Fibroblast of gingiva (primary cell): ENCODE results near the gene NOXRED1.
A peak's percentile ranks its signal among the peaks of the same experiment; 100 is the strongest.
"Not testable (repeated sequence)": the region's sequence is repeated elsewhere in the genome, so short reads cannot be mapped to it uniquely, and the experiment has no call there.

Experiments used
- DNase-seq: peaks from one replicate; pipeline ENCODE4 v3.0.0-alpha.2; 2011; ENCODE audit warnings: low read depth

The NOXRED1 gene, protein sequence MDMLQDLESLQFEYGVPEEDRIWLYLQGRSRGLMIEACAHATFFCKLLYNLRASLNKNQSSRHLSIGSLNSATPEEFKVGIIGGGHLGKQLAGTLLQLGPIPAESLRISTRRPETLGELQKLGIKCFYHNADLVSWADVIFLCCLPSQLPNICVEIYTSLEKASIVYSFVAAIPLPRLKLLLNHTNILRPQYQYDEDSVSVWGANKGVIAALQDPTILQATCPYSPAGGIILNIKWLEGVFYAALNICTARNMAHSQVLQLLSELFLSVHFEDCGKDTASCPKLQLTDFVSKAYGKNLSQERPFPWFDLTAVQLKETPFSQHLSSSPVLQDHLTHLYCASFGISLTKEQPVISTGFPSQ

DNA sequence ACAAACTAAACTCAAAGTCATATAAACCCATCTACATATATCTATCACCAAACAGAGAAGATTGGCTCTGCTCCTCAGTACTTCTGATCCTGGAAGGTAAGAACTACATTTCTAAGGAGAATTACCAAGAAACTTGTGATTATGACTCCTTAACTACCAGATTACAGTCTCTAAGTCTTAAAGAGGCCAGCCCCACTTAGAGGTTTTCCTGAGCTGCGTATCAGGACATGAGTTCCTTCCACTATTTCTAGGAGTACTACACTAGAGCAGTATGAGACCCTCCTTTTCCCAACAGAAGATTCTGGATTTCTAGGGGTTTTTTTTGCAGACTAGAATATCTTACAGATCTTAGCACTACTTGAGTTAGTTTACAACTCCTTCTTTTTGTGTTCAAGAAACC is at the start of gene NOXRED1:
Gene NOXRED1 (minus strand): TSS at position 101 of the 400 bp plus-strand sequence. CDS start 634 bp downstream, outside the sequence.
- DNase-seq: no peak

DNA sequence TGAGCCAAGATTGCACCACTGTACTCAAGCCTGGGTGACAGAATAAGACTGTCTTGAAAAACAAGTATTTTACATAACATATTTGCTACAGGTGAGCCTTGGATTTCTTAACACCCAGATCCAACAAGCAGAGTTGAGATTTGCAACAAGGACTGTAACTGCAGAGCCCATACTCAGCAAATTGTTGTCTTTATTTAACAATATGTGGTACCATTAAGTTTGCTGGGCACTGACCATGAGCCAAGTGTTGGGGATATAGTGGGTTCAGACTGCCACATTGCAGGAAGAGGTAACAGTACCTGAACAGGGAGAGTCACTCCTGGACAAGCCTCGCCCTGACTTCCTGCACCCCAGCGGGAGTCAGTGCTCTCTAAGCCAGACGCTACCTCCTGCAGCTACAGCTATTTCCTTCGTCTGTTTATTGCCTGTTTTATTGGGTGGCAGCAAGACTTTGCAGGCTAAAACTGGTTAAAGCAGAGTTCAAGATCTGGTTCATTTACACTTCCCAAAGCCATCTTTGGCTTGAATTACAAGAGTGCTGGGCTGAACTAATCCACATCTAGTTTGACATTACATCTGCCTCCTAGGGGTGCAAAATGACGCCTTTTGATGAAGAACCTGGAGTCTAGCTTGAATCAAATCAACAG is 47.0 kb upstream of the NOXRED1 start:
- no peak for DNase-seq

DNA sequence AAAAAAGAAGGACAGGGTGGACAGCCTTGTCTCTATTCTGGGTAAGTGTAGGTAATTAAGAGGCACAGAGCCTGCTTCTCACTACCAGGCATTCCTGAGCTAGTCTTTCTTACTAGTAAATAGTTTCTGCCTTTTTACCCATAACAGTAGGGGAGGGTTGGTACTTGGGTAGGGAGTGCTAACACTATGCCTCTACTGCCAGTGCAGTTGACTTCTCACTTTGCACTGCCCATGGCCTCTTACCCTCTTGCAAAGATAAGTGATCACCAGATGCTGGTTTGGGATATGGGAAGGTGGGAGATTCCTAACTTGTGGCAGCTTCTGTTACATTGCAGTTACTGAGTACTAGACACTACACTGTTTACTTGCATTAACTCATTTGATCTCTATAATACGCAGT is 46.2 kb upstream of the NOXRED1 start:
- no peak for DNase-seq

DNA sequence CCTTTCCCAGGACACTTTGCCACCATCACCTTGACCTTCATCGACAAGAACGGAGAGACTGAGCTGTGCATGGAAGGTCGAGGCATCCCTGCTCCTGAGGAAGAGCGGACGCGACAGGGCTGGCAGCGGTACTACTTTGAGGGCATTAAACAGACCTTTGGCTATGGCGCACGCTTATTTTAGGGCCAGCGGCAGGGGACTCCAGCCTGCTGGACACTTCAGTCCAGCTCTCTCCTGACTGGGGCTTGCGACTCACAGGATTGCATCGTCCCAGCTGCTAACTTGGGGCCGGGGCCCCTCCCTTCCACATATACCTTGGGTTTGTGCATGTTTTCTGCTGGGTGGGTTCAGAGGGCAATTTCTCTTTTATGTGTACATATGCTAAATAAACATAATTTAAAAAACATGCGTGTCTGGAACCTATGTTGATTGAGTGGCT is 45.8 kb upstream of the NOXRED1 start:
- DNase-seq: no peak

DNA sequence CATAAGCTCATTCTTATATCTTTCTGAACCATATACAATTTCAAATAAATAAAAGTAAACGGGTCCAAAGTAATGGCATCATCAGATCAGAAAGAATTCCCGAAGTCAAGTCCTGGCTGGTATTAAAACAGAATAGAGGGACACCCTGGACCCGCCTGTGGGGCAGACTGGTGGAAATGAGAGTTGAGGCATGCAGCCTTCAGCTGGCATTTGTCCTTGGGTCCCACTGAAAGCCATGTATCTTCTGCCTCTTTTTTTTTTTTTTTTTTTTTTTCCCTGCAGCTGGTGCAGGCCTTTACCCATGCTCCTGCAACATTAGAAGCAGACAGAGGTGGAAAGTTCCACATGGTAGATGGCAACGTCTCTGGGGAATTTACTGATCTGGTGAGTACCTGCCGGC is 44.5 kb upstream of the NOXRED1 start:
- DNase-seq: no peak

DNA sequence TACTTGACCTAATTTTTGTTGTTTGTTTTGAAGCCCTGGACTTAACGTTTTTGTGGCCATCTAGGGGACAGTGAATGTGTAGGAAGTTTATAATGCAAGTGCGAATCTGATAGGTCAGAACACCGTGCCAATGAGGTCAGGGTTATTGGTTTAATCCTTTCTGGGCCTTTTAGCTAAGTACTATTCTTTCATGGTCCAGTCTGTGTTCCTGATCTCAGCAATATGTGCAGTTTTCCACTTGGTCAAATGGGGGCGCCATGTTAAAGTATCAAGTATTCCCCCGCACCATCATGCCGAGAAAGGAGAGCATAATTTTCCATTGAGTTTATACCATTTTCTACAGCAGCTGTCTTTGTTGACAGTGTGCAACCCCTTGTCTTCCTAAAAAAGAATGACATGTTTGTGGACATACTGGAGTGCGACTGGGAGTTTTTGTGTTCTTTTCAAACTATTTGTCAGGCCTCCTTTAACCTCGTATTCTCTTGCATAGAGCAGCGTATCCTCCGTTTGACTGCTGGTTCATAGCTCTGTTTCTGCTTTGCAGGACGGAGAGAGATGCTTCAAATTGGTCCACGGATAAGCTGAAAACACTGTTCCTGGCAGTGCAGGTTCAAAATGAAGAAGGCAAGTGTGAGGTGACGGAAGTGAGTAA is 35.9 kb upstream of the NOXRED1 start:
- DNase-seq: peak; percentile 67

DNA sequence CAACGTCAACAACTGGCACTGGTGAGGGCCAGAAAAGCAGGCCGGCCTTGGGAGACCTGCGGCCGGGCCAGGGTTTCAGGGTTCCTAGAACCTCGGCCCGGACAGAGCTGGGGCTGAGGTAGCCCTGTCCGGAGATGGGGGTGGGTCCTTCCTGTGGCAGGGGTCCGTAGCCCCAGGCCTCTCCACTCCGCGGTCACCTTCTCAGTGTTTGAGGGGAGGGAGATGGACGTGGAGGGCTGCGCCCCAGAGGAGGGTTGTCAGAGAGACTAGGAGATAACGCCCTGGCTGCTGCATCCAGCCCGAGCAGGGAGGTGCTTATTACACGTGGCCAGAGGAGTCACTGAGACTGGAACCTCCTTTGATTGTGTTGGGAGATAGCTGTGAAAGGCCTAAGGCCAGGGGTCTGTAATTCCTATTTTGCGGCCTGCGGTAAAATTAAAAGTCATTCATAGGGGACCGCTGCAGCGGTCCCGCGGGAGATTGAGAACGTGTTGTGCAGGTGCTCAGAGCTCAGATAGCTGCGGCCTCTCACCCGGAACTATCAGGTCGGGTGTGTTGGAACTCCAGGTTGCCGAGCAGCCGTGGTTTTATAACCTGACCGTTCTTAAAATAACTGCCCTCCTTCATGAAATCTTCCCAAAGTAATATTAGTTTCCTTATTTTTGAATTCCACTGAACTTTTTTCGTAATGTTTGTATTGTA is 35.1 kb upstream of the NOXRED1 start:
- no peak for DNase-seq

DNA sequence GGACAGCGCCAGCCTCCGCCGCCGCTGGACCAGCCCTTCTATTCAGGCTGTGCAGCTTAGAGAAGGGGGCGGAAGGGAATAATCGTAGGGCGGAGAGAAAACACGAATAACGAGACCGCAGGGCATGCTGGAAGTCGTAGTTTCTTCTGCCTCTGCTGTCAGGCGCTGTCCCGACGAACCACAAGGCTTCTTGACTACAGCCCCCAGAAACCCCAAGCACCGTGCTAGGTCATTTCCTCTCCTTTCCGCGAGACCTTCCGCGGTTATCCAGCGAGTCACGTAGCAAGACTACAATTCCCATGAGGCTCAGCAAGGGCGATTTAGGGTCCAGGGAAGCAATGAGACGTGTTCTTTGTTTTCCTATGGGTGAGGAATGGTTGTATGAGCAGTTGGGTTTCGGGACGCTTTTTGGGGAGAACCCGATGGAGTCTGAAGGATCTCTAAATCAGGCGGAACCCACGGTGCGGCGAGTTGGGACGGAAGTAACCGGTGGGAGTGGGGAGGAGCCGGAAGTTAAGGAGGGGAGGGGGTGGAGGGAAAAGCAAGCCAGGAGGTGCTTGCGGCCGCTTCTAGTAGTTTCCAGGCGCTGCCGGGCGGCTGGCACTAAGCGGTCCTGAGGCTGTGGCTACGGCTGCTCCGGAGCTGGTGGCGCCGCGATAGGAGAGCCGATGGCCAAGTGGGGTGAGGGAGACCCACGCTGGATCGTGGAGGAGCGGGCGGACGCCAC is 34.4 kb upstream of the NOXRED1 start, which contains the start of the genes AHSA1 and VIPAS39:
Gene AHSA1 (plus strand): TSS at position 572 of the 727 bp plus-strand sequence. CDS start 97 bp downstream, at position 669.
Gene VIPAS39 (minus strand): TSS at position 80 of the 727 bp plus-strand sequence. CDS start 3,499 bp downstream, outside the sequence.
- peak; percentile 99 for DNase-seq

DNA sequence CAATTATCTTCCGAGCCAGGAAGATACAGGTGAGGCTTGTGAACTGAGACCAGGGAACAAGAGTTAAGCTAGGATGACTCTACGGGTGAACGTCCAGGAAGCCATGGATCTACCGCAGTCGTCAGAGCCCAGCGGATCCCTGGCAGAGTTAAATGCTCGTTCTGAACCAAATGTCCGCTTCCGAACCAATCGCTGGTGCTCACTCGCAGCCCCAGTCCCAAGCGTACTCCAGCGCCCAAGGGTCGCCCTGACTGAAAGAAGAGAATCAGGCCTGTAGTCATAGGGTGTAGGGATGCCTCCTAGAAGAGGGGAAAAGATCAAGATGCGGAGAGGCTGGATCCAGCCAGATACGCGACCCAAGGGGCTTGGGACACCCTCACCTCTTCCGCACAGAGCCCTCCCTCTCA is 33.8 kb upstream of the NOXRED1 start:
- no peak for DNase-seq

DNA sequence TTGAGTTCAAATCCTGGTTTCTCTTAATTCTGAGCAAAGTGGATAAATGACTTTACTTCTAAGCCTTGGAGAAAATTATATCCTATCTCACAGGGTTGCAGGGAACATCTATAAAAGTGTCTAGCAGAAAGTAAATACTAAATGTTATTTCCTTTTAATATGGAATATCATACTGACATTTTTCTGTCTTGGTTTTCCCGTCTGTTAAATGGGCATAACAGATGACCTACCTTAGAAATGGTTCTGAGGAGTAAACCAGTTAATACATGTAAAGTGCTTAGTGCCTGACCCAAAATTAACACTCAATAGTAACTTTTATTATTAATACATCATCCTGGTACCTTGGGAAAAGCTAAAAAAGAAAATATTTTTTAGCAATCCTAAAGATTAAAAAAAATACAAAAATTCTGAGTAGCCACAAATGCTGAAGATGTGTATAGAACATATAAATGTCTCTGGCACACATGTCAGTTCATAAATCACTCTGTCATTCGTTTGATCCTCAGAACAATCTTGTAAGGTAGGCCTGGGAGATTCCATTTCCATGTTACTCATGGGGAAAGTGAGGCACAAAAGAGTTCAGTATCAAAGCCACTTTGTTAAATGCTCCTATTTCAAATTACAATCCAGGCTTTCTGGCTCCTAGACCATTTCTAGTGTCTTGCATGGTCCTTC is 32.8 kb upstream of the NOXRED1 start:
- no peak for DNase-seq

DNA sequence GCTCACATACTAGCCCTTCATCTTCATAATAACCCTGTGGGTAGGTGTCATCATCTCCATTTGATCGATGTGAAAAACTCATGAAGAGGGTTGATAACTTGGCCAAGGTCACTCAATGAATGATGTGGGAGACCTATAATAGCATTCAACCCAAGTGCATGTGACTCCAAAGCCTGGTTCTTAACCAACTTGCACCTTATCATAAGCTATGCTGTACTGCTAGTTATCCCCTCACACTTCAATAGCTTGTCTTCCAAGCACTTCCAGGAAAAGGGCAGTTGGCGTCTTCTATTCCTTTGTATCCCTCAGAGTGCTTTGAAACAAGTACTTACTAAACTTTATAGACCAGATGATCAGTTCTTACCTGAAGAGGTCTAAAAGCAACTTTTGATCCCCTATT is 18.9 kb upstream of the NOXRED1 start:
- DNase-seq: no peak

DNA sequence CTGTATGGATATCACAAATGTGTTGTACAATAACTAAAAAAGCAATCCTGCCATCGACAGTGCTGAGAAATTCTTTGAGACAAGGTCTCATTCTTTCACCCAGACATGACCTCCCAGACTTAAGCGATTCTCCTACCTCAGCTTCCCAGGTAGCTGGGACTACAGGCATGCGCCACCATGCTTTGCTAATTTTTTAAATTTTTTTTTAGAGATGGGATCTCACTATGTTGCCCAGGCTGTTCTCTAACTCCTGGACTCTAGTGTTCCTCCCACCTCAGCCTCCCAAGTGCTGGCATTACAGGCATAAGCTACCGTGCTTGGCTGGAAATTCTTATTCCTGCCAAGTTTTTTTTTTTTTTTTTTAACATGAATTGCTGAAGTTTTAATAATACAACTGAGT is 16.5 kb upstream of the NOXRED1 start:
- no peak for DNase-seq

DNA sequence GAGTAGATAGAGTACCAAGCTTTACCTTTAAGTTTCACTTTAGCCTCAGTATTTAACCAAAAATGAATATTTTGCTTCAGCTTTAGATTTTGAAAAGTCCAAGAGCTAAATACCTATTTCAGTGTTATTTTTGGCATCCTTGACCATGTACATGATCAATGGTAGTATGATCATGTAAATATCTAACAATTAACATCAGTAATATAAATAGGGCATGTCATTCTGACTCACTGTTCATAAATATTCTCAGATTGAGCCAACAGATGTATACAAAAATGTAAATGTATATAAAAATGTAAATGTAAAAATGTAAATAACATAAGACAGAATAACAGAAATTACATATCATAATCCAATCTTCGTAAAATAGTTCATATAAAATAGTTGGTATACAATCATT is 15.3 kb upstream of the NOXRED1 start:
- no peak for DNase-seq

DNA sequence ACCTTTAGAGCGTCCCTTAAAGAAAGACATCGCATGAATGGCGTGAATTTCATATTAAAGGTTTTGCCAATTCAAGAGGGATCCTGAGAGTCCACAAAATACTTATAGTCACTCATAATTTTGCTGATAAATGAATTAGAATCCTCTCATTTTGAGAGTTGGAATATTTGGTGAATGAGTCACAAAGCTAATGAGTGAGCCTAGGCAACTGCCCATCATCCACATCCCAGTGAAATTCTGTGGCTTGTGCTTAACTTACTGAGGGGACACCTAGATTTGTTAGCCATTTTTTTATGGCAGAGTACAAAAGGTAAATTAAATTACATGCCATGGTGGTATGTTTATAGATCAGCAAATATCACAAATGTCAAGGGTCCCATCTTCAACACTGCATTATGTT is 12.7 kb upstream of the NOXRED1 start:
- DNase-seq: no peak

DNA sequence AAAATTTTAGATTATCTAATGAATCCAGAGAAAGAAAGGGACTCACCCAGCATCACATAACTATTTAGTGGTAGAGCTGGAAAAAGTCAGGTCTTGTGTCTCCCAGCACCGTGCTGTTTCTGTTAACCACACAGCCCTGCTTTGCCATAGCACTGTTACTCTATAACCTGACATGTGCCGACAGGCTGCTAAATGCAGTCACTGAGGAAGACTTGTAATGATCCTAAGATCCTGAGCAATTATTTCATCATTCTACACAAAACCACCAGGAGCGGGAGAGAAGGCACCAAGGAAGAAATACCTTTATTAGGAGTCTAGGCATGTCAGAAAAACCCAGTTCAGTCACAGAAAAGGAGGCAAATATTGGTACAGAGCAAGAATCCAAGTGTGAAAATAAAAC is 3.1 kb upstream of the NOXRED1 start:
- no peak for DNase-seq

DNA sequence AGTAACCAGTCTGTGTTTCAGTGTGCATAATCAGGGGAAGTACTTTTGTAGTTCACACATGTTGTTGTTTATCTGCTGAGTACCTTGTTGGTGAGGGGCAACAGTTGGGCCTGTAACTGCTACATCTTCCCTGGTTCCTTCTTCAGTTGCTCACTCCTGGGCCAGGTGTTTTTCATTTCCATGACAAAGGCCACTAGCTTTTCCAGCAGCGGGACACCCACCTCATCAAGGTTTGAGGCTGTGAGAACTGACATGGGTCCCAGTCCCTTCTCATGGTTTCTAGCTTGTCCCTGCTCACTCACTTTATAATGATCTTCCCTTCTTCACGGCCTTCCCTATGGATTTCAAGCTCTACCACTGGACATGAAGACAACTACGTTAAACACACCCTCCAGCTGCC is 1.5 kb upstream of the NOXRED1 start:
- no peak for DNase-seq

DNA sequence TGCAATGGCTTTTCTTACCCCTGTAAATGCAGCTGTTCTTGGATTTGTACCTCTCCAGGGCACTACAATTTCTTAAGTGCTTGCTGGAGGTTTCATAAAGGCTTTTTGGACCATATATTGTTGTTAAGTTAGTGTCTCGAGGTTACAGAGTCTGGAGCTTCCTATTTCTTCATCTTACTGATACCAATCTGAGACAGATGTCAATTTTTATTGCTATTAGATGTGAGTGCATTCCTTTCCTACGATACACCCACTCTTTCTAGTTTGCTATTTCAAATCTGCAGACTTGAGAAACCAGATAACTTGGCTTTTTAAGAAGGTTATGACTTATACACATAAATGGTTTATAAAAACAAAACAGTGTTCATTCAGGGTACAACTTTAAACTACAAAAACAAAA is 2.1 kb downstream of the NOXRED1 start:
- DNase-seq: no peak

DNA sequence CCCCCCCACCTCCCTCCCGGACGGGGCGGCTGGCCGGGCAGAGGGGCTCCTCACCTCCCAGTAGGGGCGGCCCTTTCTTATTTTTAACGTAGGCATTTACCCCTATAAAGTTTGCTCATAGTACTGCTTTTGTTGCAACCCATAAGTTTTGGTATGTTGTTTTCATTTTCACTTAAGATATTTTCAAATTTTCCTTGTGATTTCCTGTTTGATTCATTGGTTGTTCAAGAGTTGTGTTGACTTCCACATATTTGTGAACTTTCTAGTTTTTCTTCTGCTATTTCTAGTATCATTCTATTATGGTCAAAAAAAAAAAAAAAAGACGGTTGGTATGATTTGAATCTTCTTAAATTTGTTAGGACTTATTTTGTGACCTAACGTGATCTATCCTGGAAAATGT is 6.5 kb downstream of the NOXRED1 start:
- DNase-seq: no peak

DNA sequence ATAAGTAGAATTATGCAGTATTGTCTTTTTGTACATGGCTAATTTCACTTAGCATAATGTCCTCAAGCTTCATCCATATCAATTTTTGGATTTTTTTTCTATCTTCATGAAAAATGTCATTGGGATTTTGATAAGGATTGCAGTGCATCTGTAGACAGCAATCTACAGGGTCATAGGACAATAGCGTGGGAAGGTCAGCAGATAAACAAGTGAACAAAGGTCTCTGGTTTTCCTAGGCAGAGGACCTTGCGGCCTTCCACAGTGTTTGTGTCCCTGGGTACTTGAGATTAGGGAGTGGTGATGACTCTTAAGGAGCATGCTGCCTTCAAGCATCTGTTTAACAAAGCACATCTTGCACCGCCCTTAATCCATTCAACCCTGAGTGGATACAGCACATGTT is 7.2 kb downstream of the NOXRED1 start:
- not testable (repeated sequence) for DNase-seq

DNA sequence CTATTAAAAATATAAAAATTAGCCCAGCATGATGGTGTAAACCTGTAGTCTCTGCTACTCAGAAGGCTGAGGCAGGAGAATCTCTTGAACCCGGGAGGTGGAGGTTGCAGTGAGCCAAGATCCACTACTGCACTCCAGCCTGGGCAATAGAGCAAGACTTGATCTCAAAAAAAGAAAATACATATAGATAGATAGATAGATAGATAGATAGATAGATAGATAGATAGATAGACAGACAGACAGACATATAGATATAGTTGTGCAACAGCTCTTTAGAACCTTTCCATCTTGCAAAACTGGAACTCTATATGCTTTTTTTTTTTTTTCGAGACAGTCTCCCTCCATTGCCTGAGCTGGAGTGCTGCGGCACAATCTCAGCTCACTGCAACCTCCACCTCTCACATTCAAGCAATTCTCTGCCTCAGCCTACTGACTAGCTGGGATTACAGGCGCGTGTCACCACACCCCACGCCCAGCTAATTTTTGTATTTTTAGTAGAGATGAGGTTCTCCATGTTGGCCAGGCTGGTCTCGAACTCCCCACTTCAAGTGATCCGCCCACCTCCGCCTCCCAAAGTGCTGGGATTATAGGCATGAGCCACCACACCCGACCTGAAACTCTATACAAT is 7.8 kb downstream of the NOXRED1 start:
- DNase-seq: not testable (repeated sequence)

DNA sequence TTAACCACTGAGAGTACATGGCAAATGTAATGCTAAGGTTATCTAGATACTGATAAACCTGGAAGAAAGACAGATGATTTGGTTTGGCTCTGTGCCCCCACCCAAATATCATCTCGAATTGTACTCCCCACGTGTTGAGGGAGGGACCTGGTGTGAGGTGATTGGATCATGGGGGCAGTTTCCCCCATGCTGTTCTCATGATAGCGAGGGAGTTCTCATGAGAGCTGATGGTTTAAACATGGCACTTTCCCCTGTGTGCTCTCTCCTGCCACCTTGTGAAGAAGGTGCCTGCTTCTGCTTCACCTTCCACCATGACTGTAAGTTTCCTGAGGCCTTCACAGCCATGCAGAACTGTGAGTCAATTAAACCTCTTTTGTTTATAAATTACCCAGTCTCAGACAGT is 14.2 kb downstream of the NOXRED1 start:
- DNase-seq: no peak
